Activated effector memory CD4-positive, alpha-beta T cell treated with anti-CD3 and anti-CD28 coated beads, Interleukin-2, amount 50 U/mL, for 16 hours (primary cell): ENCODE measurements around the gene GREB1.

Experiments used
- DNase-seq: peaks from one replicate; pipeline ENCODE4 v3.0.0-alpha.2; 2020

GREB1 gene

DNA sequence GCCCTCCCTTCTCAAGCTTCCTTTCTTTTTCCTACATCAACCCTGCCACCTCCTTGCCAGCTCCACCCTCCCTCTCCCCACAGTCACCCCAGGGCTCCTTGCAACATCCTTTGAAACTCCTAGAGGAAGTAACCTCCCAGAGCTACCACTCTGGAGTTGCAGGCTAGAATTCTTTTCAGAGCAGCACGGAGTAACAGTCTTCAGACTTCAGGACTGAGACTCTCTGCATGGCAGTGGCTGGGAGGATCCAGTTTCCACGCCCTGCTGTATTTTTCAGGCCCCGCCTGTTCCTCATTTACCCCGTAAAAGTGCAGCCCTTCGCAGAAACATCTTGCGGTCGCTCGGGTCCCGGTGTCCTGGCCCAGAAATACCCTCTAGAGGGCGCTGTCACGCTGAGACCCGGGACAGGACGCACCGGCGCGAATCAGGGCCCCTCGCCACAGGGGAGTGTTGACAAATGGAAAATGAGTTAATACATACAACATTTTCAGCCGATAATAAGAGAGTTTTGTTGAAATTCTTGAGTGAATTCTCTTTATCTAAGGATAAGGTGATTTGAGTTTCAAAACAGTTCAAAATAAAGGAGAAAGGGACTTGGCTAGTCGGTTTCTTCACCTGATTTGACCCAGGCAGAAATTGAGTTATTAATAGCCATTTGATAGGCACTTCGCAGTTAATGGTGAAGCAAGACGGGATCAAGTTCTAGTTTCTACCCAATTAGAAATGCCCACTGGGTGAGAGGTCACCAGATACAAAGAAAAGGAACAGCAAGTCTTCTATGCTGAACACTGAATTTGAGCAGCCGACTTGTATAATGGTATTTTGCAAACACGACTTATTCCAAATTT, 154.6 kb downstream of the GREB1 start:
- DNase-seq, result peak; percentile 92

DNA sequence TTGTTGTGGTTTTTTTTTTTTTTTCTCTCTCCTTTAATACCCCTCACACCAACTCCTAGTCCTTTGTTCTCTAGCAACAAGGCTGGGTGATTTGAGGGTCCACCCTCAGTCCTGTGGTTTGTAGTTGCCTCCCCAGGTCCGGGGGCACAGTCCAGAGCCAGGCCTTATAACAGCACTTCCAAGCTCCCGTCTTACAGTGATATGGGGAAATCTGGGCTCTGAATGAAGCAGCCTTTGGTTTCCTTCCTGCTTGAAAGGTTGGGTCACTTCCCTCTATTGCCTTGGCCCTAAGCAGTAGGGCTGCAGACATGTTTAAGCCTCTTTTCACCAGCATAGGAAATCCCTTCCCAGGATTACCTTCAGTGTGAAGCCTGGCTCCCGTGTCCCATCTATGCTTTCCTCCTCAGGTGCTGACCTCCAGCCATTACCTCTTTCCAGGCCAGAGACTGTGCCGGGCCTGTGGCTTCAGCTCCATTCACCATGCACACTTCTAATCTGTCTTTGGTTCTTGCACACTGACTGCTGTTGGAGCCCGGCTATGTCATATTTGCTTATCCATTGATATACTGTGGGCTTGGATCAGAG, 157.3 kb downstream of the GREB1 start:
- no peak for DNase-seq
